MM.1S (cell line): ENCODE data around the gene HGFAC.

ENCODE experiments used
- DNase-seq: peaks from one replicate; pipeline ENCODE4 v3.0.0-alpha.2; 2015
- H2AFZ ChIP-seq: fragments of 300-600 bp; sonication (generic); 2 replicates; pipeline ENCODE4 v1.6.0; 2016; ENCODE audit warnings: antibody characterized with exemption, low read length
- H3F3A ChIP-seq: fragments of 300-600 bp; sonication (generic); 2 replicates; pipeline ENCODE4 v1.6.1; 2016; ENCODE audit warnings: mild to moderate bottlenecking, antibody characterized with exemption, low read length, moderate library complexity, mixed read lengths; ENCODE audit not compliant: insufficient read depth
- H3K27ac ChIP-seq: fragments of 300-600 bp; sonication (generic); 2 replicates; pipeline ENCODE4 v1.5.1; 2016; ENCODE audit warnings: mild to moderate bottlenecking, low read length
- H3K27me3 ChIP-seq: fragments of 300-600 bp; sonication (generic); replicated peaks from 2 replicates; pipeline ENCODE4 v1.6.0; 2016; ENCODE audit warnings: low read length; ENCODE audit not compliant: insufficient read depth
- H3K36me3 ChIP-seq: fragments of 300-600 bp; sonication (generic); replicated peaks from 2 replicates; pipeline ENCODE4 v1.6.1; 2016; ENCODE audit warnings: mild to moderate bottlenecking, low read length, mixed read lengths; ENCODE audit not compliant: insufficient read depth
- H3K4me1 ChIP-seq: fragments of 300-600 bp; sonication (generic); 2 replicates; pipeline ENCODE4 v1.6.1; 2016; ENCODE audit warnings: low read length, mixed read lengths
- H3K4me2 ChIP-seq: fragments of 300-600 bp; sonication (generic); 2 replicates; pipeline ENCODE4 v1.6.0; 2016; ENCODE audit warnings: low read depth, low read length
- H3K4me3 ChIP-seq: fragments of 300-600 bp; sonication (generic); 2 replicates; pipeline ENCODE4 v1.5.1; 2016; ENCODE audit warnings: low read length, mixed read lengths
- H3K79me2 ChIP-seq: fragments of 300-600 bp; sonication (generic); 2 replicates; pipeline ENCODE4 v1.6.1; 2016; ENCODE audit warnings: mixed run types, low read length, mixed read lengths
- H3K9ac ChIP-seq: fragments of 300-600 bp; sonication (generic); 2 replicates; pipeline ENCODE4 v1.6.1; 2016; ENCODE audit warnings: low read length, mixed read lengths
- H3K9me2 ChIP-seq: fragments of 300-600 bp; sonication (generic); replicated peaks from 2 replicates; pipeline ENCODE4 v1.6.1; 2016; ENCODE audit warnings: mild to moderate bottlenecking, low read length, mixed read lengths; ENCODE audit not compliant: insufficient read depth
- H3K9me3 ChIP-seq: fragments of 300-600 bp; sonication (generic); replicated peaks from 2 replicates; pipeline ENCODE4 v1.6.1; 2016; ENCODE audit warnings: mild to moderate bottlenecking, low read length, mixed read lengths; ENCODE audit not compliant: insufficient read depth
- H4K20me1 ChIP-seq: fragments of 300-600 bp; sonication (generic); 2 replicates; pipeline ENCODE4 v1.6.1; 2016; ENCODE audit warnings: mild to moderate bottlenecking, low read length, moderate library complexity, mixed read lengths; ENCODE audit not compliant: insufficient read depth
- EZH2 ChIP-seq: fragments of 300-600 bp; sonication (generic); optimal IDR thresholded peaks from 2 replicates; pipeline ENCODE3; 2017; ENCODE audit warnings: low read depth, mild to moderate bottlenecking, antibody characterized with exemption, low read length, mixed read lengths
- EZH2phosphoT487 ChIP-seq: fragments of 300-600 bp; sonication (generic); IDR thresholded peaks from 2 replicates; pipeline ENCODE4 v1.6.1; 2018; ENCODE audit warnings: antibody characterized with exemption, low read length
- TF ChIP-seq, protein P1 (sequence below): fragments of 300-600 bp; sonication (generic); IDR thresholded peaks from 2 replicates; pipeline ENCODE4 v1.5.1; 2016; ENCODE audit warnings: antibody characterized with exemption, low read length, mixed read lengths

The HGFAC gene

DNA sequence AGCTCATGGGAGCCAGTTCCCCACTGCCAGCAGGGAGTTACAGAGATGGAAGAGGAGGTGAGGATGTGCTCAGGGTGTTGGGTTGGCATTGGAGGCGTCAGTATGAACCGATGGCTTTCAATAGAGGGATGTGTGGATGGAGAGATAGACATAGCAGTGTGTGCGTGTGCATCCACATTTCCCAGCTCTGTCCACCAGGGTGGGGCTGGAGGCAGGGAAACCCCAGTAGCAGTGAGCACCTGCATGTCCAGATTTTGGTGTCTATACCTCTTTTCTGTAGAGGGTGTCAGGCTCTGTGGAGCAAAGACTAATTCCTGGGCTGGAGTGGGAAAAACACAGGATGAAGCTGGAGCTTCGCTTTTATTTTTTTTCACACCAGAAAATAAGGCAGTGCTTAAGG, 37.2 kb upstream of the HGFAC start:
- H4K20me1 ChIP-seq, result no peaks in the 10 kb centered on the region
- H3K27me3 ChIP-seq, result no peaks in the 10 kb centered on the region
- no peak for DNase-seq
- no peaks in the 10 kb centered on the region for H3K36me3 ChIP-seq
- no peaks in the 10 kb centered on the region for H3K9me3 ChIP-seq
- no peaks in the 10 kb centered on the region for H3K79me2 ChIP-seq
- no peak overlapping the region for H3K4me2 ChIP-seq
- no peaks in the 10 kb centered on the region for H3F3A ChIP-seq
- no peak overlapping the region for H3K4me3 ChIP-seq
- H3K9ac ChIP-seq, result no peak overlapping the region
- H2AFZ ChIP-seq, result no peak overlapping the region
- TF ChIP-seq, protein P1, sequence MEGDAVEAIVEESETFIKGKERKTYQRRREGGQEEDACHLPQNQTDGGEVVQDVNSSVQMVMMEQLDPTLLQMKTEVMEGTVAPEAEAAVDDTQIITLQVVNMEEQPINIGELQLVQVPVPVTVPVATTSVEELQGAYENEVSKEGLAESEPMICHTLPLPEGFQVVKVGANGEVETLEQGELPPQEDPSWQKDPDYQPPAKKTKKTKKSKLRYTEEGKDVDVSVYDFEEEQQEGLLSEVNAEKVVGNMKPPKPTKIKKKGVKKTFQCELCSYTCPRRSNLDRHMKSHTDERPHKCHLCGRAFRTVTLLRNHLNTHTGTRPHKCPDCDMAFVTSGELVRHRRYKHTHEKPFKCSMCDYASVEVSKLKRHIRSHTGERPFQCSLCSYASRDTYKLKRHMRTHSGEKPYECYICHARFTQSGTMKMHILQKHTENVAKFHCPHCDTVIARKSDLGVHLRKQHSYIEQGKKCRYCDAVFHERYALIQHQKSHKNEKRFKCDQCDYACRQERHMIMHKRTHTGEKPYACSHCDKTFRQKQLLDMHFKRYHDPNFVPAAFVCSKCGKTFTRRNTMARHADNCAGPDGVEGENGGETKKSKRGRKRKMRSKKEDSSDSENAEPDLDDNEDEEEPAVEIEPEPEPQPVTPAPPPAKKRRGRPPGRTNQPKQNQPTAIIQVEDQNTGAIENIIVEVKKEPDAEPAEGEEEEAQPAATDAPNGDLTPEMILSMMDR, result no peak
- TF ChIP-seq EZH2phosphoT487 (no peak), EZH2 (no peak)
- no peaks in the 10 kb centered on the region for H3K9me2 ChIP-seq
- H3K27ac ChIP-seq, result no peak overlapping the region
- no peaks in the 10 kb centered on the region for H3K4me1 ChIP-seq

DNA sequence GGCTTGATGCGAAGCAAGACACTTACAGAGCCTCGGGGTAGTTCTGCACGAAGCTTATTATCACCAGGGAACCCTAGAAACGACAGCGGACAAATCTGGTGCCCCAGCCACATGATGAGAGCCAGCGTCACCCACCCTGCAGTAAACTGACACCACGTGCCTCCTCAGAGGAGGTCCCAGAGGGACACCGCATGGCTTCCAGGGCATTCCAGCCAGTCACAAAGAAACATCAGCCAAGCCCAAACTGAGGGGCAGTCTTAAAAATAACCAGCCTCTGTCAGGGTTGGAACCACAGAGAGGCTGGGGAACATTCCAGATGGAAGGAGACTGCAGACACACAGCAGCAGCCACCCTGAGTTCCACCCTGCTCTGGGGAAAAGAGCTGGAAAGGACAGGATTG, 36.6 kb upstream of the HGFAC start:
- no peaks in the 10 kb centered on the region for H3K9me2 ChIP-seq
- no peaks in the 10 kb centered on the region for H3K36me3 ChIP-seq
- no peak overlapping the region for H2AFZ ChIP-seq
- no peak overlapping the region for H3K4me3 ChIP-seq
- H3K27me3 ChIP-seq, result no peaks in the 10 kb centered on the region
- H3K9me3 ChIP-seq, result no peaks in the 10 kb centered on the region
- no peak overlapping the region for H3K4me2 ChIP-seq
- H3K27ac ChIP-seq, result no peak overlapping the region
- no peaks in the 10 kb centered on the region for H3K4me1 ChIP-seq
- no peaks in the 10 kb centered on the region for H3K79me2 ChIP-seq
- H3K9ac ChIP-seq, result no peak overlapping the region
- TF ChIP-seq EZH2phosphoT487 (no peak), EZH2 (no peak)
- TF ChIP-seq, protein P1, result no peak
- DNase-seq, result no peak
- H3F3A ChIP-seq, result no peaks in the 10 kb centered on the region
- no peaks in the 10 kb centered on the region for H4K20me1 ChIP-seq

DNA sequence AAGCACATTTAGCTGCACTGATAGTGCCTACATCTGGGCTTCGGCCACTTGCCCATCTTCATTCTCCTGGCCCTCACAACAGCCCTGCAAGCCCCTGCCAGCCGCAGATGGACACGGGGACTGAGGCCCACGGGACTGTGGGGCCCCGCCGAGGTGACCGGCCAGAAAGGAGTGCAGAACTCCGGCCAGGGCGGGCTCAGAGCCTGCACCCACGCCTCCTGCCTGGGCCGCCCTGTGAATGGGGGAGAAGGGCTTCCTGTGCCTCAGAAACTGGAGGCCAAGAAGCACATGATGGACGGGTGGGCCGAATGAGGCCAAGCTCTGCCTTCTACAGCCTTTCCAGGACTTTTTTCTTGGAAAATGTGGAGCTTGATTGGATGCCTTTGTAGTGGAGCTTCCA, 35.7 kb upstream of the HGFAC start:
- no peak overlapping the region for H3K27ac ChIP-seq
- H3K27me3 ChIP-seq, result no peaks in the 10 kb centered on the region
- H3K9me2 ChIP-seq, result no peaks in the 10 kb centered on the region
- no peak for TF ChIP-seq EZH2phosphoT487
- no peak for TF ChIP-seq EZH2
- TF ChIP-seq, protein P1, result no peak
- H3F3A ChIP-seq, result no peaks in the 10 kb centered on the region
- H3K36me3 ChIP-seq, result no peaks in the 10 kb centered on the region
- no peaks in the 10 kb centered on the region for H4K20me1 ChIP-seq
- H3K4me3 ChIP-seq, result no peak overlapping the region
- no peaks in the 10 kb centered on the region for H3K4me1 ChIP-seq
- no peak overlapping the region for H2AFZ ChIP-seq
- H3K4me2 ChIP-seq, result no peak overlapping the region
- H3K9me3 ChIP-seq, result no peaks in the 10 kb centered on the region
- H3K79me2 ChIP-seq, result no peaks in the 10 kb centered on the region
- no peak for DNase-seq
- no peak overlapping the region for H3K9ac ChIP-seq
